HepG2 (cell line): ENCODE data around the gene MPG. TPM values are rescaled to one million over a fixed set of nuclear protein-coding genes. Genes with fewer than 3 reads are reported as not detected.
A peak's percentile ranks its signal among the peaks of the same experiment; 100 is the strongest.

Source experiments
- CCDC6 ChIP-seq: sonication (generic); formaldehyde crosslinking; IDR thresholded peaks from 2 replicates; pipeline ENCODE4 v1.8.1; 2022; ENCODE audit warnings: mild to moderate bottlenecking, missing genetic modification reagents, moderate library complexity
- CREB1 ChIP-seq, 2 experiments: fragments of 450-650 bp in 1 of 2; IDR thresholded peaks; 2 replicates each; pipeline ENCODE4 v1.6.1; 2016 to 2017; ENCODE audit warnings: control low read depth in 1 of 2, mild to moderate bottlenecking in 1 of 2, missing compliant biosample characterization in 1 of 2, missing genetic modification characterization in 1 of 2
- GMEB2 ChIP-seq: IDR thresholded peaks from 2 replicates; pipeline ENCODE4 v1.6.1; 2016; ENCODE audit warnings: missing biosample characterization, missing genetic modification reagents, low read depth
- HMGA1 ChIP-seq: sonication (generic); formaldehyde crosslinking; conservative IDR thresholded peaks from 2 replicates; pipeline ENCODE4 v1.4.0; 2020; ENCODE audit warnings: missing genetic modification reagents
- ISX ChIP-seq: sonication (generic); formaldehyde crosslinking; conservative IDR thresholded peaks from 2 replicates; pipeline ENCODE4 v1.5.0; 2020; ENCODE audit warnings: missing genetic modification reagents
- KAT8 ChIP-seq: IDR thresholded peaks from 2 replicates; pipeline ENCODE4 v1.6.1; 2016; ENCODE audit warnings: missing genetic modification reagents, missing compliant biosample characterization
- MAFG ChIP-seq: sonication (generic); formaldehyde crosslinking; IDR thresholded peaks from 2 replicates; pipeline ENCODE4 v1.5.1; 2020; ENCODE audit warnings: mild to moderate bottlenecking, missing genetic modification reagents
- MAZ ChIP-seq, 2 experiments: sonication (generic) in 1 of 2; formaldehyde crosslinking in 1 of 2; IDR thresholded peaks; 2 replicates each; pipeline versions ENCODE4 v1.5.0 to v1.6.1; 2012 to 2020; ENCODE audit warnings: low read depth in 2 of 2, mild to moderate bottlenecking in 2 of 2, borderline replicate concordance in 1 of 2, improper control_type of control experiment in 1 of 2, low read length in 1 of 2, missing genetic modification reagents in 1 of 2, moderate library complexity in 1 of 2
- RAD21 ChIP-seq: fragments of 450-650 bp; formaldehyde crosslinking; IDR thresholded peaks from 2 replicates; pipeline ENCODE4 v1.5.0; 2020; ENCODE audit warnings: mild to moderate bottlenecking
- RARG ChIP-seq: sonication (generic); formaldehyde crosslinking; IDR thresholded peaks from 2 replicates; pipeline ENCODE4 v1.4.0; 2020; ENCODE audit warnings: low read depth, mild to moderate bottlenecking, missing genetic modification reagents
- REST ChIP-seq, 2 experiments: IDR thresholded peaks; 2 replicates each; pipeline ENCODE4 v1.6.1; 2011 to 2012; ENCODE audit warnings: low read length in 2 of 2, borderline replicate concordance in 1 of 2, low read depth in 1 of 2, mild to moderate bottlenecking in 1 of 2, moderate library complexity in 1 of 2
- RORA ChIP-seq: sonication (generic); formaldehyde crosslinking; IDR thresholded peaks from 2 replicates; pipeline ENCODE4 v1.5.0; 2020; ENCODE audit warnings: mild to moderate bottlenecking, missing genetic modification reagents, moderate library complexity
- TAF1 ChIP-seq: sonication (generic); formaldehyde crosslinking; IDR thresholded peaks from 2 replicates; pipeline ENCODE4 v1.4.0; 2020; ENCODE audit warnings: missing genetic modification reagents
- TBX2 ChIP-seq: sonication (generic); formaldehyde crosslinking; IDR thresholded peaks from 2 replicates; pipeline ENCODE4 v1.5.0; 2020; ENCODE audit warnings: missing genetic modification reagents, mild to moderate bottlenecking, borderline replicate concordance
- WIZ ChIP-seq: sonication (generic); formaldehyde crosslinking; IDR thresholded peaks from 2 replicates; pipeline ENCODE4 v1.5.1; 2020; ENCODE audit warnings: mild to moderate bottlenecking, missing genetic modification reagents
- YEATS2 ChIP-seq: sonication (generic); formaldehyde crosslinking; IDR thresholded peaks from 2 replicates; pipeline ENCODE4 v1.4.0; 2020; ENCODE audit warnings: missing genetic modification reagents, borderline replicate concordance
- ZBTB39 ChIP-seq: sonication (generic); formaldehyde crosslinking; IDR thresholded peaks from 2 replicates; pipeline ENCODE4 v1.5.0; 2020; ENCODE audit warnings: missing genetic modification reagents
- ZFP90 ChIP-seq: sonication (generic); formaldehyde crosslinking; IDR thresholded peaks from 2 replicates; pipeline ENCODE4 v1.8.0; 2022; ENCODE audit warnings: missing genetic modification reagents, mild to moderate bottlenecking, inconsistent platforms, borderline replicate concordance
- ZNF143 ChIP-seq: sonication (generic); formaldehyde crosslinking; IDR thresholded peaks from 2 replicates; pipeline ENCODE4 v1.4.0; 2020; ENCODE audit warnings: missing genetic modification reagents
- ZNF20 ChIP-seq: sonication (generic); formaldehyde crosslinking; IDR thresholded peaks from 2 replicates; pipeline ENCODE4 v1.4.0; 2020; ENCODE audit warnings: mild to moderate bottlenecking, moderate library complexity, missing genetic modification reagents
- ZNF230 ChIP-seq: sonication (generic); formaldehyde crosslinking; IDR thresholded peaks from 2 replicates; pipeline ENCODE4 v1.4.0; 2020; ENCODE audit warnings: mild to moderate bottlenecking, missing genetic modification reagents
- ZNF607 ChIP-seq: sonication (generic); formaldehyde crosslinking; IDR thresholded peaks from 2 replicates; pipeline ENCODE4 v1.5.1; 2020; ENCODE audit warnings: missing genetic modification reagents, mild to moderate bottlenecking, borderline replicate concordance
- ZNF879 ChIP-seq: sonication (generic); formaldehyde crosslinking; IDR thresholded peaks from 2 replicates; pipeline ENCODE4 v1.8.1; 2023; ENCODE audit warnings: missing genetic modification reagents
- polyA plus RNA-seq, 8 experiments: library from polyadenylated mRNA; depleted of rRNA in 3 of 8; stranded (reverse) in 7 of 8; unstranded in 1 of 8; fragments of >200 nt; fragmentation: Illumina TruSeq in 4 of 8; extraction: Trizol in 4 of 8; gene quantifications; 2 replicates each; pipeline versions ENCODE4 v1.2.1 to v1.2.3, GENCODE V29; 2011 to 2016; ENCODE audit warnings: low read depth in 4 of 8, missing spikeins in 1 of 8, mixed read lengths in 1 of 8; ENCODE audit not compliant: insufficient read depth in 1 of 8
- total RNA-seq, 5 experiments: library from RNA; depleted of rRNA; stranded (reverse); fragments of >200 nt; fragmentation: Illumina TruSeq; extraction: Trizol; gene quantifications; 2 replicates each; pipeline ENCODE4 v1.2.3, GENCODE V29; 2016; ENCODE audit warnings: low read depth in 1 of 5

MPG gene
- total and polyA plus RNA-seq, 2 of the 13 experiments (the other 11 are each of a cell fraction or from before 2014, with no cell fraction given): 59.1 to 62.5 TPM

GRCh38 chr16:77807-78443 is at the start of gene MPG (continued):
- no peak for TF ChIP-seq REST (IDR thresholded peaks at IDR 0.05; ENCODE audit: borderline replicate concordance in 1 of 2, low read depth in 1 of 2, low read length in 2 of 2)
- no peak for TF ChIP-seq CREB1 (IDR thresholded peaks at IDR 0.05)
- no peak for TF ChIP-seq CREB1 (CRISPR knock-in tag; IDR thresholded peaks at IDR 0.05)
- TF ChIP-seq ZNF607 (CRISPR knock-in tag): no peak; the same call in 1 of the 2 replicates
- TF ChIP-seq ISX: no peak; the same call in 1 of the 2 replicates
- no peak for TF ChIP-seq ZNF20 (CRISPR knock-in tag)
- TF ChIP-seq ZBTB39: no peak
- no peak for TF ChIP-seq MAFG
- TF ChIP-seq GMEB2 (CRISPR knock-in tag): no peak
- TF ChIP-seq MAZ (IDR thresholded peaks at IDR 0.05; ENCODE audit: borderline replicate concordance, low read depth, low read length): peak; percentile 64; the same call in 1 of the 2 replicates
- peak; percentile 62; the same call in 1 of the 2 replicates for TF ChIP-seq MAZ (CRISPR knock-in tag; IDR thresholded peaks at IDR 0.05; ENCODE audit: low read depth)
- TF ChIP-seq ZFP90 (CRISPR knock-in tag): 0 out of 2 replicates have a peak, but pooled peaks have one; percentile 59
- TF ChIP-seq ZNF879 (CRISPR knock-in tag): peak; percentile 70
- no peak for TF ChIP-seq RARG (CRISPR knock-in tag)
- TF ChIP-seq ZNF230 (CRISPR knock-in tag): no peak
- TF ChIP-seq TAF1: peak; percentile 54; the same call in 1 of the 2 replicates
- TF ChIP-seq WIZ (CRISPR knock-in tag): no peak
- TF ChIP-seq CCDC6: peak; percentile 73
- TF ChIP-seq YEATS2 (CRISPR knock-in tag): peak; percentile 40; the same call in 1 of the 2 replicates
- no peak for TF ChIP-seq RAD21 (CRISPR knock-in tag)
- TF ChIP-seq RORA (CRISPR knock-in tag): no peak
- TF ChIP-seq TBX2 (CRISPR knock-in tag): no peak
- TF ChIP-seq KAT8 (CRISPR knock-in tag): peak; percentile 41
- no peak for TF ChIP-seq HMGA1 (CRISPR knock-in tag)
- TF ChIP-seq ZNF143 (CRISPR knock-in tag): peak; percentile 34; the same call in 1 of the 2 replicates
